Smooth muscle cell (in vitro differentiated cells): Measurements from ENCODE around the gene AKTIP. TPM values are rescaled to one million over a fixed set of nuclear protein-coding genes. Genes with fewer than 3 reads are reported as not detected.

ENCODE experiments used
- DNase-seq: peaks from one replicate; lab custom pipeline; 2025; ENCODE audit not compliant: unreplicated experiment; lab: John Stamatoyannopoulos, UW
- H2AFZ ChIP-seq: fragments of 200-600 bp; sonication (generic); 2 replicates; pipeline ENCODE4 v1.6.0; 2016; ENCODE audit warnings: antibody characterized with exemption, low read depth, mild to moderate bottlenecking
- H3F3A ChIP-seq: fragments of 200-600 bp; sonication (generic); 2 replicates; pipeline ENCODE4 v1.6.0; 2017; ENCODE audit warnings: antibody characterized with exemption, low read depth
- H3K27ac ChIP-seq: fragments of 200-600 bp; sonication (generic); 2 replicates; pipeline ENCODE4 v1.5.1; 2016; ENCODE audit warnings: low read depth, mild to moderate bottlenecking
- H3K27me3 ChIP-seq: fragments of 200-600 bp; sonication (generic); 2 replicates; pipeline ENCODE4 v1.6.1; 2016; ENCODE audit warnings: low read depth, mild to moderate bottlenecking
- H3K36me3 ChIP-seq: fragments of 200-600 bp; sonication (generic); 2 replicates; pipeline ENCODE4 v1.5.1; 2016; ENCODE audit warnings: low read depth
- H3K4me1 ChIP-seq: fragments of 200-600 bp; sonication (generic); 2 replicates; pipeline ENCODE4 v1.5.1; 2016; ENCODE audit warnings: low read depth
- H3K4me2 ChIP-seq: fragments of 200-600 bp; sonication (generic); 2 replicates; pipeline ENCODE4 v1.6.0; 2016; ENCODE audit warnings: mild to moderate bottlenecking
- H3K4me3 ChIP-seq: fragments of 200-600 bp; sonication (generic); 2 replicates; pipeline ENCODE4 v1.5.1; 2016; ENCODE audit warnings: mild to moderate bottlenecking
- H3K79me2 ChIP-seq: fragments of 200-600 bp; sonication (generic); 2 replicates; pipeline ENCODE4 v1.6.0; 2016; ENCODE audit warnings: low read depth, mild to moderate bottlenecking
- H3K9ac ChIP-seq: fragments of 200-600 bp; sonication (generic); 2 replicates; pipeline ENCODE4 v1.6.0; 2016; ENCODE audit warnings: low read depth
- H3K9me3 ChIP-seq: fragments of 200-600 bp; sonication (generic); replicated peaks from 2 replicates; pipeline ENCODE4 v1.5.1; 2016; ENCODE audit warnings: low read depth
- H4K20me1 ChIP-seq: fragments of 200-600 bp; sonication (generic); 2 replicates; pipeline ENCODE4 v1.6.0; 2016; ENCODE audit warnings: low read depth
- CTCF ChIP-seq: fragments of 200-600 bp; sonication (generic); IDR thresholded peaks from 2 replicates; pipeline ENCODE4 v1.5.1; 2017; ENCODE audit warnings: borderline replicate concordance, mild to moderate bottlenecking, antibody characterized with exemption; ENCODE audit not compliant: insufficient read depth, poor library complexity, severe bottlenecking
- WGBS: methylation state at CpG from one replicate; pipeline ENCODE4 v1.1.7; 2016; ENCODE audit warnings: low lambda C conversion rate; 5-methylcytosine and 5-hydroxymethylcytosine counted together
- polyA plus RNA-seq: library from polyadenylated mRNA; unstranded; fragments of >200 nt; fragmentation: Nextera tagmentation; extraction: Ambion mirVana; gene quantifications from 2 replicates; pipeline ENCODE4 v1.2.1, GENCODE V29; 2016
- total RNA-seq: library from RNA; depleted of rRNA; stranded (reverse); fragments of >200 nt; gene quantifications from 2 replicates; pipeline ENCODE4 v1.2.3, GENCODE V29; 2014

AKTIP gene
- total and polyA plus RNA-seq, 2 experiments from 2014 or later: 14.1 to 24.3 TPM

- Histone ChIP-seq H4K20me1 (peaks cover 19% of the 10 kb centered on the region), H3K9me3 (no peaks in the 10 kb centered on the region), H3K27me3 (no peaks in the 10 kb centered on the region), H3K79me2 (peaks cover 11% of the 10 kb centered on the region), H3K27ac (no peak overlapping the region), H3K4me1 (peaks cover 7% of the 10 kb centered on the region), H2AFZ (no peak overlapping the region), H3F3A (peaks cover 12% of the 10 kb centered on the region), H3K4me3 (no peak overlapping the region), H3K4me2 (no peak overlapping the region), H3K9ac (no peak overlapping the region), H3K36me3 (peaks cover 6% of the 10 kb centered on the region)
- 95% methylated on average over 4 of the region's 4 CpGs for WGBS
- DNase-seq: no peak
- no peak for TF ChIP-seq CTCF
Measured at GRCh38 chr16:53498984-53499383, 4.0 kb downstream of the AKTIP start.

GRCh38 chr16:53495325-53495724 lies 7.7 kb downstream of the AKTIP start:
- Histone ChIP-seq H2AFZ (no peak overlapping the region), H3K27ac (no peak overlapping the region), H3F3A (no peaks in the 10 kb centered on the region), H3K27me3 (no peaks in the 10 kb centered on the region), H3K9me3 (no peaks in the 10 kb centered on the region), H3K4me3 (no peak overlapping the region), H3K36me3 (peaks cover 13% of the 10 kb centered on the region), H3K4me1 (no peaks in the 10 kb centered on the region), H3K4me2 (no peak overlapping the region), H4K20me1 (peaks cover 4% of the 10 kb centered on the region), H3K79me2 (peaks cover 11% of the 10 kb centered on the region), H3K9ac (no peak overlapping the region)
- no peak for DNase-seq
- TF ChIP-seq CTCF: no peak
- WGBS: 96% methylated on average over 4 of the region's 4 CpGs

- Histone ChIP-seq H3K27me3 (no peaks in the 10 kb centered on the region), H3K4me2 (no peak overlapping the region), H2AFZ (no peak overlapping the region), H3K36me3 (peaks cover 13% of the 10 kb centered on the region), H3K9me3 (no peaks in the 10 kb centered on the region), H3K4me3 (no peak overlapping the region), H3K4me1 (no peaks in the 10 kb centered on the region), H3K27ac (no peak overlapping the region), H3F3A (no peaks in the 10 kb centered on the region), H3K79me2 (peaks cover 11% of the 10 kb centered on the region), H4K20me1 (no peaks in the 10 kb centered on the region), H3K9ac (no peak overlapping the region)
- no peak for TF ChIP-seq CTCF
- 95% methylated on average over 6 of the region's 6 CpGs for WGBS
- no peak for DNase-seq
Measured at GRCh38 chr16:53494636-53495035, 8.4 kb downstream of the AKTIP start.

- no peaks in the 10 kb centered on the region for H3K9me3 ChIP-seq
- H3K27me3 ChIP-seq: no peaks in the 10 kb centered on the region
- H3K4me2 ChIP-seq: no peak overlapping the region
- no peaks in the 10 kb centered on the region for H3K4me1 ChIP-seq
- H2AFZ ChIP-seq: no peak overlapping the region
- H3K27ac ChIP-seq: no peak overlapping the region
- H3K36me3 ChIP-seq: peaks cover 13% of the 10 kb centered on the region
- WGBS: 96% methylated on average over 1 of the region's 1 CpG
- H3F3A ChIP-seq: no peaks in the 10 kb centered on the region
- no peaks in the 10 kb centered on the region for H4K20me1 ChIP-seq
- no peak overlapping the region for H3K4me3 ChIP-seq
- no peak for TF ChIP-seq CTCF
- H3K9ac ChIP-seq: no peak overlapping the region
- DNase-seq: no peak
- H3K79me2 ChIP-seq: no peaks in the 10 kb centered on the region
Measured at GRCh38 chr16:53492503-53492902, 10.5 kb downstream of the AKTIP start.
